ENCODE data around the gene LMF1.

DNA sequence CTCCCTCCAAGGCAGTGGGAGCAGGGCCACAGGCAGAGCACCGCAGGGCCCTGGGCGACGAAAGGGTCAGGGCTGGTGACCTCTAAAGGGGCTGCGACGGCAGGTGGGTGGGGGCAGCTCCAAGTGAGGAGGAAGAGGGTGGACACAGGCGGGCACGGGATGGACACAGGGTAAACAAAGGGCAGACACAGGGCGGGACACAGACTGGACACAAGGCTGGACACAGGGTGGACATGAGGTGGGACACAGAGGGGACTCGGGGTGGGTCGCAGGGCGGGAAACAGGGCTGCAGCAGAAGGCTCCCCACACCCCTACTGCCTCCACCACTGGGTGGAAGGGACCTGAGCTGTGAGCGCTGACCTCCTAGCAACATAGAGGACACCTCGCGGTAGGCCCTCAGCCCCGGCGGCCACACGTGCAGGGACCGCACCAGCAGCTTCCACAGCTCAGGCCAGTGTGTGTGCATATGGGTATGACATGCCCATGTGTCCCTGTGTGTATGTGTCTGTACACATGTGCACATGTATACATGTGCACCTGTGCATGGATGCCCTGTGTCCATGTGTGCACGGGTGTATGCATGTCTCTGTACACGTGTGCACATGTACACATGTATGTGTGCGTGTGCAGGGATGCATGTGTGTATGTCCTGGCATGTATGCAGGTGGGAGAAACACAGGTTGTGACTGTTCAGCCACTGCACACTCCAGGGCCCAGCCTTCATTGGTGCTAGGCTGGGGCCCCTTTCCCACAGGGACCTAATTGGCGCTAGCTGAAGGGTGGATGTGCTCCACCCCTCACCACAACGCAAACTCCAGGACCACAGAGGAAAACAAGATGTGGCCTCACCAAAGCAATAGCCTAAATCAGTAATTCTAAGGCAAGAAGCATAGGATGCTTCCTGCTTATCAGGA lies 7.6 kb downstream of the LMF1 start:
- TF ChIP-seq, protein P1, sequence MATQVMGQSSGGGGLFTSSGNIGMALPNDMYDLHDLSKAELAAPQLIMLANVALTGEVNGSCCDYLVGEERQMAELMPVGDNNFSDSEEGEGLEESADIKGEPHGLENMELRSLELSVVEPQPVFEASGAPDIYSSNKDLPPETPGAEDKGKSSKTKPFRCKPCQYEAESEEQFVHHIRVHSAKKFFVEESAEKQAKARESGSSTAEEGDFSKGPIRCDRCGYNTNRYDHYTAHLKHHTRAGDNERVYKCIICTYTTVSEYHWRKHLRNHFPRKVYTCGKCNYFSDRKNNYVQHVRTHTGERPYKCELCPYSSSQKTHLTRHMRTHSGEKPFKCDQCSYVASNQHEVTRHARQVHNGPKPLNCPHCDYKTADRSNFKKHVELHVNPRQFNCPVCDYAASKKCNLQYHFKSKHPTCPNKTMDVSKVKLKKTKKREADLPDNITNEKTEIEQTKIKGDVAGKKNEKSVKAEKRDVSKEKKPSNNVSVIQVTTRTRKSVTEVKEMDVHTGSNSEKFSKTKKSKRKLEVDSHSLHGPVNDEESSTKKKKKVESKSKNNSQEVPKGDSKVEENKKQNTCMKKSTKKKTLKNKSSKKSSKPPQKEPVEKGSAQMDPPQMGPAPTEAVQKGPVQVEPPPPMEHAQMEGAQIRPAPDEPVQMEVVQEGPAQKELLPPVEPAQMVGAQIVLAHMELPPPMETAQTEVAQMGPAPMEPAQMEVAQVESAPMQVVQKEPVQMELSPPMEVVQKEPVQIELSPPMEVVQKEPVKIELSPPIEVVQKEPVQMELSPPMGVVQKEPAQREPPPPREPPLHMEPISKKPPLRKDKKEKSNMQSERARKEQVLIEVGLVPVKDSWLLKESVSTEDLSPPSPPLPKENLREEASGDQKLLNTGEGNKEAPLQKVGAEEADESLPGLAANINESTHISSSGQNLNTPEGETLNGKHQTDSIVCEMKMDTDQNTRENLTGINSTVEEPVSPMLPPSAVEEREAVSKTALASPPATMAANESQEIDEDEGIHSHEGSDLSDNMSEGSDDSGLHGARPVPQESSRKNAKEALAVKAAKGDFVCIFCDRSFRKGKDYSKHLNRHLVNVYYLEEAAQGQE (IDR thresholded peaks at IDR 0.05; ENCODE audit: insufficient read depth in 1 of 2, low read depth in 2 of 2, low read length in 2 of 2): no peak
- TF ChIP-seq POLR2AphosphoS5 (IDR thresholded peaks at IDR 0.05; ENCODE audit: low read depth, low read length): no peak
- TF ChIP-seq TAF1 (IDR thresholded peaks at IDR 0.05; ENCODE audit: borderline replicate concordance, insufficient read depth, low read length): no peak
- TF ChIP-seq SIN3A (IDR thresholded peaks at IDR 0.05; ENCODE audit: borderline replicate concordance, insufficient read depth, low read length): no peak
- no peak for TF ChIP-seq FOXP2 (optimal IDR thresholded peaks at IDR 0.05; ENCODE audit: borderline replicate concordance, extremely low read depth, extremely low read length, insufficient read depth)

All from PFSK-1 (cell line).